Activated CD8-positive, alpha-beta T cell treated with anti-CD3 and anti-CD28 coated beads, Interleukin-2, amount 10 ng/mL, durations not matched to agents 7 days and 5 days (primary cell): ENCODE measurements around the gene IL17C. TPM values are rescaled to one million over a fixed set of nuclear protein-coding genes. Genes with fewer than 3 reads are reported as not detected.

Experiments
- ATAC-seq: fragments of 150-1000 bp; cut with Tn5 transposase; one replicate; pipeline ENCODE4 v1.10.0; 2021; ENCODE audit warnings: moderate library complexity
- CTCF ChIA-PET: fragments of 350-600 bp; sonication (Branson Sonifier 250); formaldehyde crosslinking; loops from one replicate; lab custom pipeline; 2021; ENCODE audit warnings: antibody characterized with exemption; lab: Charles Lee
- POLR2A ChIA-PET: fragments of 350-600 bp; sonication (Branson Sonifier 250); formaldehyde crosslinking; loops from one replicate; lab custom pipeline; 2021; ENCODE audit warnings: antibody characterized with exemption; lab: Charles Lee
- DNase-seq: peaks from one replicate; pipeline ENCODE4 v3.0.0-alpha.2; 2020
- H3K27ac Mint-ChIP-seq: one replicate; pipeline ENCODE4 v1.8.0; 2021; ENCODE audit warnings: mild to moderate bottlenecking, mixed read lengths
- H3K27me3 Mint-ChIP-seq: one replicate; pipeline ENCODE4 v1.8.0; 2021; ENCODE audit warnings: low read depth, mixed read lengths
- H3K36me3 Mint-ChIP-seq: one replicate; pipeline ENCODE4 v1.8.0; 2021; ENCODE audit warnings: low read depth, mixed read lengths
- H3K4me1 Mint-ChIP-seq: one replicate; pipeline ENCODE4 v1.8.0; 2021; ENCODE audit warnings: low read depth, mixed read lengths
- H3K4me3 Mint-ChIP-seq: one replicate; pipeline ENCODE4 v1.8.0; 2021; ENCODE audit warnings: mild to moderate bottlenecking, mixed read lengths
- H3K9me3 Mint-ChIP-seq: one replicate; pipeline ENCODE4 v1.8.0; 2022; ENCODE audit warnings: mixed read lengths; ENCODE audit not compliant: insufficient read depth
- total RNA-seq, 2 experiments: library from RNA; stranded (reverse); gene quantifications; one replicate each; pipeline ENCODE4 v1.2.3, GENCODE V29; 2021

IL17C gene
- total RNA-seq, 2 experiments from 2014 or later = 0.37 TPM; not detected in 1

- Mint-ChIP-seq H3K36me3 (peaks cover 19% of the 10 kb centered on the region), H3K9me3 (no peaks in the 10 kb centered on the region), H3K27ac (peak overlapping the region; percentile 94), H3K27me3 (no peaks in the 10 kb centered on the region), H3K4me1 (peaks cover 26% of the 10 kb centered on the region), H3K4me3 (peak overlapping the region; percentile 93)
- ChIA-PET CTCF (interaction anchor here (0.6 kb wide), 1 partner anchor 35 kb away, joined by 3 read pairs; no protein-coding TSS in a partner anchor), POLR2A (interaction anchor here (0.8 to 3.0 kb wide), 5 partner anchors 11 to 52 kb away, joined by 3 to 26 read pairs (median 5); partner anchors contain the start of gene IL17C)
- DNase-seq = peak; percentile 58
- peak; percentile 10 for ATAC-seq
Observed at GRCh38 chr16:88649924-88650748, 11.8 kb downstream of the IL17C start.

GRCh38 chr16:88650749-88651275 is 12.4 kb downstream of the IL17C start, which contains the start of gene CYBA:
TSS of gene CYBA (minus strand) at chr16:88651053. CDS start at chr16:88651013, 40 bp downstream.
- Mint-ChIP-seq H3K4me3 (peak within 1 kb of the TSS; percentile 93), H3K27me3 (no peaks in the 10 kb centered on the region), H3K36me3 (peaks cover 16% of the 10 kb centered on the region), H3K27ac (peak within 1 kb of the TSS; percentile 94), H3K4me1 (peaks cover 26% of the 10 kb centered on the region), H3K9me3 (no peaks in the 10 kb centered on the region)
- POLR2A ChIA-PET = interaction anchor here (1.0 to 3.0 kb wide), 3 partner anchors 31 to 51 kb away, joined by 3 to 26 read pairs (median 5); no protein-coding TSS in a partner anchor
- ATAC-seq (peak; percentile 93), DNase-seq (peak; percentile 93)
- CTCF ChIA-PET = no interaction called here

- CTCF ChIA-PET = no interaction called here
- H3K36me3 Mint-ChIP-seq = peaks cover 18% of the 10 kb centered on the region
Observed at GRCh38 chr16:88651276-88651988, 13.1 kb downstream of the IL17C start.

GRCh38 chr16:88651989-88652761 is 13.8 kb downstream of the IL17C start:
- CTCF ChIA-PET = no interaction called here
- no peaks in the 10 kb centered on the region for H3K27me3 Mint-ChIP-seq

More at GRCh38 chr16:88651276-88651988, 13.1 kb downstream of the IL17C start:
- H3K4me3 Mint-ChIP-seq = peak overlapping the region; percentile 93
- peak overlapping the region; percentile 94 for H3K27ac Mint-ChIP-seq
- POLR2A ChIA-PET = interaction anchor here (1.7 to 3.0 kb wide), 2 partner anchors 32 to 51 kb away, joined by 5 to 26 read pairs; no protein-coding TSS in a partner anchor
- ATAC-seq (peak; percentile 78), DNase-seq (peak; percentile 92)
- H3K27me3 Mint-ChIP-seq = no peaks in the 10 kb centered on the region
- peaks cover 26% of the 10 kb centered on the region for H3K4me1 Mint-ChIP-seq
- H3K9me3 Mint-ChIP-seq = no peaks in the 10 kb centered on the region

GRCh38 chr16:88652762-88653063 is 14.3 kb downstream of the IL17C start:
- peak overlapping the region; percentile 65 for H3K27ac Mint-ChIP-seq
- H3K36me3 Mint-ChIP-seq = peaks cover 19% of the 10 kb centered on the region
- POLR2A ChIA-PET = interaction anchor here (0.9 kb wide), 1 partner anchor 10 kb away, joined by 3 read pairs; the partner anchor contains the start of gene MVD
- DNase-seq (no peak), ATAC-seq (no peak)
- CTCF ChIA-PET = no interaction called here
- no peaks in the 10 kb centered on the region for H3K27me3 Mint-ChIP-seq
- H3K4me1 Mint-ChIP-seq = peaks cover 26% of the 10 kb centered on the region
- no peak overlapping the region for H3K4me3 Mint-ChIP-seq
- H3K9me3 Mint-ChIP-seq = no peaks in the 10 kb centered on the region

More at GRCh38 chr16:88651989-88652761, 13.8 kb downstream of the IL17C start:
- DNase-seq (no peak), ATAC-seq (no peak)
- Mint-ChIP-seq H3K4me3 (peak overlapping the region; percentile 93), H3K4me1 (peaks cover 26% of the 10 kb centered on the region), H3K27ac (peak overlapping the region; percentile 94), H3K9me3 (no peaks in the 10 kb centered on the region), H3K36me3 (peaks cover 19% of the 10 kb centered on the region)
- POLR2A ChIA-PET = interaction anchor here (0.9 to 3.0 kb wide), 2 partner anchors 11 to 50 kb away, joined by 3 to 26 read pairs; partner anchors contain the start of gene MVD

- Mint-ChIP-seq H3K27me3 (no peaks in the 10 kb centered on the region), H3K4me3 (no peak overlapping the region)
Observed at GRCh38 chr16:88653101-88653500, 14.7 kb downstream of the IL17C start.

GRCh38 chr16:88653596-88654362 is 15.4 kb downstream of the IL17C start:
- POLR2A ChIA-PET = no interaction called here
- Mint-ChIP-seq H3K36me3 (peaks cover 20% of the 10 kb centered on the region), H3K4me1 (peaks cover 26% of the 10 kb centered on the region), H3K27ac (peak overlapping the region; percentile 65), H3K9me3 (no peaks in the 10 kb centered on the region), H3K4me3 (no peak overlapping the region), H3K27me3 (no peaks in the 10 kb centered on the region)
- ATAC-seq (no peak), DNase-seq (no peak)
- CTCF ChIA-PET = no interaction called here

More at GRCh38 chr16:88653101-88653500, 14.7 kb downstream of the IL17C start:
- ChIA-PET POLR2A (no interaction called here), CTCF (no interaction called here)
- H3K36me3 Mint-ChIP-seq = peaks cover 19% of the 10 kb centered on the region
- H3K27ac Mint-ChIP-seq = peak overlapping the region; percentile 65
- no peak for DNase-seq
- H3K9me3 Mint-ChIP-seq = no peaks in the 10 kb centered on the region
- no peak for ATAC-seq
- H3K4me1 Mint-ChIP-seq = peaks cover 26% of the 10 kb centered on the region

GRCh38 chr16:88654363-88655052 is 16.1 kb downstream of the IL17C start:
- DNase-seq = no peak
- peaks cover 18% of the 10 kb centered on the region for H3K36me3 Mint-ChIP-seq
- POLR2A ChIA-PET = no interaction called here
- ATAC-seq = no peak
- peaks cover 20% of the 10 kb centered on the region for H3K4me1 Mint-ChIP-seq
- H3K9me3 Mint-ChIP-seq = no peaks in the 10 kb centered on the region
- no peaks in the 10 kb centered on the region for H3K27me3 Mint-ChIP-seq
- no peak overlapping the region for H3K4me3 Mint-ChIP-seq
- CTCF ChIA-PET = no interaction called here
- peak overlapping the region; percentile 20 for H3K27ac Mint-ChIP-seq

GRCh38 chr16:88655053-88655732 is 16.8 kb downstream of the IL17C start:
- ChIA-PET CTCF (no interaction called here), POLR2A (no interaction called here)
- Mint-ChIP-seq H3K27ac (peak overlapping the region; percentile 20), H3K27me3 (no peaks in the 10 kb centered on the region), H3K4me3 (no peak overlapping the region), H3K36me3 (peaks cover 18% of the 10 kb centered on the region), H3K9me3 (no peaks in the 10 kb centered on the region), H3K4me1 (peaks cover 20% of the 10 kb centered on the region)
- DNase-seq = no peak
- ATAC-seq = no peak
